ENCODE measurements around the gene NPR2.

NPR2 gene

GRCh38 chr9:35766997-35767396, 24.4 kb upstream of the NPR2 start:
- DNase-seq: no peak

DNA sequence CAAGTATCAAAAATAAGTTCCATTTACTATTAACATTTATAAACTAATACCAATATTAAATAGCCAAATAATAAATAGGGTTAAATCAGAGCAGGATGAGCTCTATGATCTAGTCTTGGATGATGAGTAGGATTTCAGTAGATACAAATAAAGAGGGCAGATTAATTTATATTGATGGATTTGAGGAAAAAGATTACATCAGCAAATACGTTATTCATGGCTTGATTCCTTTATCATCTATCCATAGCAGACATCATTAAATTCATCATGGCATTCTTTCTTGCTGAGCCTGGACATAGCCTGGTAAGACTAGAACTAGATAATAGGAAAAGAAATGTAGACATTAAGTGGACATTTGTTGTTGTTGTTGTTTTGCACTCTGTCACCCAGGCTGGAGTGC, 23.9 kb upstream of the NPR2 start:
- no peak for DNase-seq

DNA sequence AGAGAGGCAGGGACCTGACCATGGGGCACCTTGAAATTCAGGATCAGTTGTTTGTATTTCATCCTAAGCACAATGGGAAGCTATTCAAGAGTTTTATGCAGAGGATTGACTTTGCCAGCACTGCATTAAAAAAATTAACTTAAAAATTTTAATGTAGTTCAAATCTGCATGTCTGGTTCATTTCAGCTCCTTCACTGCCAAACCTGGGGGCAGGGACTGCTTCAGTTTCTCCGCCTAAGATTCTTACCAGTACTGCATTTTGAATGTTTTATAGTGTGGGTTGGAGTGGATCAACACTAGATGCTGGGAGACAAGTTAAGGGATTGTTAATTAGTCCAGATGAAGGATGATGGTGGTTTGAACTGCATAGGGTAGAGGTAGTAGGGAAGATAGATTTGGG, 21.6 kb upstream of the NPR2 start:
- DNase-seq: no peak

- DNase-seq: no peak
Observed at GRCh38 chr9:35771075-35771433, 20.3 kb upstream of the NPR2 start.

- DNase-seq: no peak
Observed at GRCh38 chr9:35771534-35771933, 19.9 kb upstream of the NPR2 start.

- no peak for DNase-seq
Observed at GRCh38 chr9:35771943-35772342, 19.4 kb upstream of the NPR2 start.

- no peak for DNase-seq
Observed at GRCh38 chr9:35774907-35775635, 16.3 kb upstream of the NPR2 start.

GRCh38 chr9:35776018-35776417, 15.4 kb upstream of the NPR2 start:
- no peak for DNase-seq

DNA sequence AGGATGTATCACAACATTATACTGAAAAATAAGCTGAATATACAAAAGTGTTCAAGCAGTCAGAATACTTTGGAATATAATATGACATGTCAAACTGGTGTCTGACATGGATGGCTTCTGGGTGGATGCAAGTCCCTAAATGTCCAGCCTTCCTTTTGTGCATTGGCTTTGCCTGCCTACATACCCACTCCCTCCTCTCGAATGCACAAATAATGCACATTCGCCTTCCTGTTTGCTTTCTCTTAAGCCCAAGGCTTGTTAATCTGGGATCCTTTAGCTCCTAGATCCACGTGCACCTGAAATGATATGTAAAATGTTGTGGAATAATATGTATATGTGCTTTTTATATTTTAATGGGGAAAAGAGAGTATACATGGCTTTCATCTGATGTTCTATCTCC, 12.9 kb upstream of the NPR2 start:
- DNase-seq: no peak

DNA sequence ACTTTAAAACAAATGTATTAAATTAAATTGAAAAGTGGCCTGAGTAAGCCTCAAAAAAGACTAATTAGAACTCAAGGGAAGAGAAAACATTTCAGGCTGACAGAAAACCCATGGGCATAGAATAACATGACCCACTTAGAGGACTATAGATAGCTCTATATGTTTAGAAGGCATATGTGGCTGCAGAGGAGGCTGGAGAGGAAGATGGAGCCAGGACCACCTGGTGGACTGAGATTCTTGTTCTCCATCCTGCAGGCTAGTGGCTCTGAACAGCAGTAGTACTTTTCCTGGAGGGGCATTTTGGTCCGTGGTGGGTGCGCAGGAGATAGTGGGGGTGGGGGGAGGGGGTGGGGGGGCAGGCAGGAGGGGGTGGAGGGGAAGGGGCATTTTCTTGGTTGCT, 10.3 kb upstream of the NPR2 start:
- DNase-seq: no peak

- DNase-seq: no peak
Observed at GRCh38 chr9:35783418-35783817, 8.0 kb upstream of the NPR2 start.

- no peak for DNase-seq
Observed at GRCh38 chr9:35789541-35789940, 1.9 kb upstream of the NPR2 start.

DNA sequence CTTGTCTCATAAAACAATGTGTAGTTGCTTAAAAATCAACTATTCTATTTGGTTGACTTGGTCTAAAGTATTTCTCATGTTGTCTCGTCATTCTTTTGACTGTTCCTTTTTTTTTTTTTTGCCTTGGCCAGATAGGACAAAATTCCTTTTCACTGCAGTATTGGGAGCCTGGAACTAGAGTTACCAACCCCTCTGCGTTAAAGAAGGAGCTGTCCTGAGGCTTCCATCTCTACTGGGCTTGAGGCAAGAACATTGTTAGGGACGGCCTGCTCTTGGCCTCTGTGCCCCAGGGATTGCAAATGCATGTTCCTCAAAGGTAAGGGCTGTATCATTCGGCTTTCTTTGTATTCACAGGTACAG, 1.4 kb upstream of the NPR2 start:
- no peak for DNase-seq

- DNase-seq: peak; percentile 62 to 76
Observed at GRCh38 chr9:35790385-35791296, 750 bp upstream of the NPR2 start.

GRCh38 chr9:35792024-35792813, 828 bp downstream of the NPR2 start:
- DNase-seq: no peak

- DNase-seq: no peak
Observed at GRCh38 chr9:35792826-35793225, 1.4 kb downstream of the NPR2 start.

DNA sequence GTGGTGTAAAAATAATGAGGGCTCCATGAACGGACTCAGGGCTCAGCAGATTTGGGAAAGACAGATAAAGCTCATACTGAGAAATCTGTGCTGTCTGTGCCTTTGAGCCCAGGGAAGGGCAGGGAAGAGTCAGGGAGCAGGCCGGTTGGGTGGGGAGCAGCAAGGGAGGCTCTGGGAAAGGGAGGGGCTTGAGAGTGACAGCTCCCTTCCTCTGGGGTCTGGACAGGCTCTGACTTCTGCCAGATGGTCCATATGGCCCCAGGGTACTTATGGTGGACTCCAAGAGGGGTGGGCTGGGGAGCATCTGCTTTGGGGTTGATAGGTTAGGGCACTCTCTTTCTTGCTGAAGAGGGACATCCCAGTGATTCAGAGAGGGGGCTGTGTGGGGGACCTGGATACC, 2.1 kb downstream of the NPR2 start:
- no peak for DNase-seq

DNA sequence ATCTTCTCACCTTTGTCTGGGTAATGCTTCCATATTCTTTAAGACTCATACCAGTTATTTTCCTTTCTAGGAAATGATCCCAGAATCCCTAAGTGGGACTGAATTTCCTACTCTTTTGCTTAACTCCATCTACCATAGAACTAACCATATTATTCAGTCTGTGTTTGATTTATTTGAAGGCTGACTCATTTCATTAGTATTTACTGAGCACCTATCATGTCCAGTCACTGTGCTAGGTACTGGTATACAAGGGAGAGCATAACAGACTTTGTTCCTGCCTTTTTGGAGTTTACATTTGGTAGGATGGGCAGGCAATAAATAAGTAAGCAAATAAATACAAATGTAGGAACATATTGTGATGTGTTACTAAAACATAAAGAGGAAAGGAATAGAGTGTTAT, 4.3 kb downstream of the NPR2 start:
- no peak for DNase-seq

GRCh38 chr9:35797311-35798109, 6.1 kb downstream of the NPR2 start:
- DNase-seq: no peak

GRCh38 chr9:35798658-35799374, 7.4 kb downstream of the NPR2 start:
- no peak for DNase-seq

DNA sequence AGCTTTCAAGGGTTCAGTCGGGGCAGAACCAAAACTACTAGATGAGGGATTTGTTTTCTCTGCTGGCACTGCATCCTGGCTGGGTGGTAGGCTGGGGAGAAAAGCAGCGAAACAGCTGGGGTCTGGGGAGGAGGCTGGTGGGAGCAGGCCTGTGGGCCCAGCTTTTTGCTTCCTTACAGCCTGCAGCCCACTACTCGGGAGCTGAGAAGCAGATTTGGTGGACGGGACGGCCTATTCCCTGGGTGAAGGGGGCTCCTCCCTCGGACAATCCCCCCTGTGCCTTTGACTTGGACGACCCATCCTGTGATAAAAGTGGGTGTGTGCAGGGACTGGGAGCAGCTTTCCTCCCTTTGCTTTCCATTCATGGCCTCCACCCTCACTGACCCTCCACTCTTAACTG, 9.1 kb downstream of the NPR2 start:
- DNase-seq: no peak

All from CD4-positive, alpha-beta T cell treated with Interleukin-1 beta for 1 hour (primary cell).